GM23338 (cell line): ENCODE measurements around the gene FBLN1.

Experiments
- TF ChIP-seq, protein P1 (sequence below), 2 experiments: fragments of 200-600 bp in 1 of 2; sonication (generic) in 1 of 2; conservative IDR thresholded peaks; 2 replicates each; pipeline versions ENCODE4 v1.5.1 to v1.6.1; 2016 to 2017; ENCODE audit warnings: antibody characterized with exemption in 2 of 2, low read depth in 2 of 2, mild to moderate bottlenecking in 2 of 2, moderate library complexity in 1 of 2
- TF ChIP-seq, protein P2 (sequence below): IDR thresholded peaks from one replicate; pipeline ENCODE4 v1.6.1; 2018; ENCODE audit warnings: antibody characterized with exemption; ENCODE audit not compliant: unreplicated experiment

DNA sequence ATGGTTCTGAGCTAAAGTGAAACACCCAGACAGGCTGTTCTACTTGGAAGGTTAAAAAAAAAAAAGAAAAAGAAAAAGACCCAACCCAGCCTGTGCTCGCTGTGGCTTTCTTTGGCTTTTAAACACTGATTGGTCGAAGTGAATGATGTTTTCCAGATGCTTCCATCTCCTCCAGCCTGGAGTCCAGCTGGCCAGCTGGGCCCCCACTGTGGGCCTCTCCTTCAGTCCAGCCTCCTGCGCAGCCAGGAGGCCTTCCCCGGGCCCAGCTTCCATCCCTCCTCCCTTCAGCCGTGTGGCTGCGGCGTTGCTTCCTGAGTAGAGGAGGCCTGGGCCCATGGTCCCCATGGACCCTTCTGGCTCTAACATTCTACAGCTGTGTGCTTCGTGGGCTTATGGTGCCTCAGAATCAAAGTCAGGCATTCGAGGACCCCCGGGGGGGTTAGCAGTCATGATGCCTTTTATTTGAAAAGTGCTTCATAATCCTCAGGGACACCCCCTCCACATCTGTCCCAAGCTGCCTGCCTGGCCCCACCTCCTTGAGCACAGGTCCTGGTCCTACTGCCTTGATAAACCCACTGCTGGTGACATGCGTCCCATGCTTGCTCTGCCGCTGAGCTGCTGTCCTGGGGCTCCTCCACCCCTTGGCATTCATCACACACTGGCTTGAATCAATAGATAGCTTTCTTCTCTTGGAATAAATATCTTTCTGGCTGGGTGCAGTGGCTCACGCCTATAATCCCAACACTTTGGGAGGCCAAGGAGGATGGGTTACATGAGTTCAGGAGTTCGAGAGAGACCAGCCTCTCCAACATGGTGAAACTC is 42.2 kb upstream of the FBLN1 start:
- TF ChIP-seq, protein P1, sequence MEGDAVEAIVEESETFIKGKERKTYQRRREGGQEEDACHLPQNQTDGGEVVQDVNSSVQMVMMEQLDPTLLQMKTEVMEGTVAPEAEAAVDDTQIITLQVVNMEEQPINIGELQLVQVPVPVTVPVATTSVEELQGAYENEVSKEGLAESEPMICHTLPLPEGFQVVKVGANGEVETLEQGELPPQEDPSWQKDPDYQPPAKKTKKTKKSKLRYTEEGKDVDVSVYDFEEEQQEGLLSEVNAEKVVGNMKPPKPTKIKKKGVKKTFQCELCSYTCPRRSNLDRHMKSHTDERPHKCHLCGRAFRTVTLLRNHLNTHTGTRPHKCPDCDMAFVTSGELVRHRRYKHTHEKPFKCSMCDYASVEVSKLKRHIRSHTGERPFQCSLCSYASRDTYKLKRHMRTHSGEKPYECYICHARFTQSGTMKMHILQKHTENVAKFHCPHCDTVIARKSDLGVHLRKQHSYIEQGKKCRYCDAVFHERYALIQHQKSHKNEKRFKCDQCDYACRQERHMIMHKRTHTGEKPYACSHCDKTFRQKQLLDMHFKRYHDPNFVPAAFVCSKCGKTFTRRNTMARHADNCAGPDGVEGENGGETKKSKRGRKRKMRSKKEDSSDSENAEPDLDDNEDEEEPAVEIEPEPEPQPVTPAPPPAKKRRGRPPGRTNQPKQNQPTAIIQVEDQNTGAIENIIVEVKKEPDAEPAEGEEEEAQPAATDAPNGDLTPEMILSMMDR (conservative IDR thresholded peaks at IDR 0.05; ENCODE audit: low read depth in 2 of 2): no peak
- TF ChIP-seq, protein P2, sequence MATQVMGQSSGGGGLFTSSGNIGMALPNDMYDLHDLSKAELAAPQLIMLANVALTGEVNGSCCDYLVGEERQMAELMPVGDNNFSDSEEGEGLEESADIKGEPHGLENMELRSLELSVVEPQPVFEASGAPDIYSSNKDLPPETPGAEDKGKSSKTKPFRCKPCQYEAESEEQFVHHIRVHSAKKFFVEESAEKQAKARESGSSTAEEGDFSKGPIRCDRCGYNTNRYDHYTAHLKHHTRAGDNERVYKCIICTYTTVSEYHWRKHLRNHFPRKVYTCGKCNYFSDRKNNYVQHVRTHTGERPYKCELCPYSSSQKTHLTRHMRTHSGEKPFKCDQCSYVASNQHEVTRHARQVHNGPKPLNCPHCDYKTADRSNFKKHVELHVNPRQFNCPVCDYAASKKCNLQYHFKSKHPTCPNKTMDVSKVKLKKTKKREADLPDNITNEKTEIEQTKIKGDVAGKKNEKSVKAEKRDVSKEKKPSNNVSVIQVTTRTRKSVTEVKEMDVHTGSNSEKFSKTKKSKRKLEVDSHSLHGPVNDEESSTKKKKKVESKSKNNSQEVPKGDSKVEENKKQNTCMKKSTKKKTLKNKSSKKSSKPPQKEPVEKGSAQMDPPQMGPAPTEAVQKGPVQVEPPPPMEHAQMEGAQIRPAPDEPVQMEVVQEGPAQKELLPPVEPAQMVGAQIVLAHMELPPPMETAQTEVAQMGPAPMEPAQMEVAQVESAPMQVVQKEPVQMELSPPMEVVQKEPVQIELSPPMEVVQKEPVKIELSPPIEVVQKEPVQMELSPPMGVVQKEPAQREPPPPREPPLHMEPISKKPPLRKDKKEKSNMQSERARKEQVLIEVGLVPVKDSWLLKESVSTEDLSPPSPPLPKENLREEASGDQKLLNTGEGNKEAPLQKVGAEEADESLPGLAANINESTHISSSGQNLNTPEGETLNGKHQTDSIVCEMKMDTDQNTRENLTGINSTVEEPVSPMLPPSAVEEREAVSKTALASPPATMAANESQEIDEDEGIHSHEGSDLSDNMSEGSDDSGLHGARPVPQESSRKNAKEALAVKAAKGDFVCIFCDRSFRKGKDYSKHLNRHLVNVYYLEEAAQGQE: no peak
